Pancreas (tissue), 10 donors: Measurements from ENCODE around the gene TYRP1. TPM values are rescaled to one million over a fixed set of nuclear protein-coding genes. Genes with fewer than 3 reads are reported as not detected.

Source experiments
- ATAC-seq, 4 donors: fragments of 200-7000 bp; cut with Tn5 transposase; one replicate each; pipeline versions ENCODE4 v1.8.0 to v1.9.1; 2020; ENCODE audit warnings: mild to moderate bottlenecking in 4 of 4, moderate library complexity in 4 of 4
- DNase-seq, 6 donors: peaks; one replicate each; pipeline ENCODE4 v3.0.0-alpha.2; 2020
- FAIRE-seq: peaks from 2 replicates; lab custom pipeline; 2012; peaks lifted over from hg19 to GRCh38; lab: Jason Lieb, UNC
- H3K27ac ChIP-seq, 4 donors: fragments of 200-600 bp; sonication (generic); 1 replicate in 3 of 4; 2 replicates in 1 of 4; pipeline versions ENCODE4 v1.5.0 to v1.8.0; 2020
- H3K27me3 ChIP-seq, 4 donors: fragments of 200-600 bp; one replicate each; pipeline ENCODE4 v1.8.0; 2021
- H3K36me3 ChIP-seq, 3 donors: fragments of 200-600 bp; sonication (generic) in 1 of 3; one replicate each; pipeline versions ENCODE4 v1.5.0 to v1.8.0; 2020 to 2021
- H3K4me1 ChIP-seq, 3 donors: fragments of 200-600 bp; one replicate each; pipeline ENCODE4 v1.8.0; 2021
- H3K4me3 ChIP-seq, 4 donors: fragments of 200-600 bp; sonication (generic) in 2 of 4; one replicate each; pipeline versions ENCODE4 v1.5.0 to v1.8.0; 2020 to 2021
- H3K9me3 ChIP-seq, 4 donors: fragments of 200-600 bp; one replicate each; pipeline ENCODE4 v1.8.0; 2021
- WGBS, 2 donors: extraction: QIAGEN DNeasy Blood & Tissue Kit; methylation state at CpG; one replicate each; pipeline ENCODE4 v1.1.7; 2013; 5-methylcytosine and 5-hydroxymethylcytosine counted together
- intact Hi-C, 3 donors: fragments of 100-400 bp; cut with DNase I; formaldehyde crosslinking; loops; one replicate each; pipeline versions ENCODE4 v1.11.1 to v1.14.2; 2022
- polyA plus RNA-seq, 2 donors: library from polyadenylated mRNA; stranded (reverse); fragments of 200-250 nt; gene quantifications; one replicate each; pipeline ENCODE4 v1.2.3, GENCODE V29; 2013
- total RNA-seq, 6 donors: library from RNA; stranded (reverse); fragmentation: NEBNext Ultra II Directional in 4 of 6; extraction: Animal tissue kit (Norgen Biotek cat#: 25700) in 4 of 6; gene quantifications; one replicate each; pipeline versions ENCODE4 v1.2.1 to v1.2.4, GENCODE V29; 2021 to 2023
- TF ChIP-seq, protein P1 (sequence below), 4 donors: fragments of 200-600 bp; sonication (generic) in 3 of 4; IDR thresholded peaks; one replicate each; pipeline versions ENCODE4 v1.5.0 to v1.8.0; 2021; ENCODE audit warnings: antibody characterized with exemption in 4 of 4
- donor health status: healthy with polysubstance abuse.
- donor health status: DM: no; HTN: no; CAD: no; lungs with moderate emphysema.
- donor health status: DM: no; HTN: no; CAD: no.
- donor health status: control.
- donor health status: control.
- donor health status: Bipolar disorder and iron deficiency.
- donor health status: DM: yes; HTN: yes; CAD: no.
- donor health status: DM: no; HTN: no; CAD: no.
- donor health status: DM: no; HTN: no; CAD: no.
- donor health status: DM: yes; HTN: yes; CAD: no.

The TYRP1 gene
- total and polyA plus RNA-seq, 8 donors: 0.14 to 0.23 TPM; not detected in 6

- TF ChIP-seq, protein P1, sequence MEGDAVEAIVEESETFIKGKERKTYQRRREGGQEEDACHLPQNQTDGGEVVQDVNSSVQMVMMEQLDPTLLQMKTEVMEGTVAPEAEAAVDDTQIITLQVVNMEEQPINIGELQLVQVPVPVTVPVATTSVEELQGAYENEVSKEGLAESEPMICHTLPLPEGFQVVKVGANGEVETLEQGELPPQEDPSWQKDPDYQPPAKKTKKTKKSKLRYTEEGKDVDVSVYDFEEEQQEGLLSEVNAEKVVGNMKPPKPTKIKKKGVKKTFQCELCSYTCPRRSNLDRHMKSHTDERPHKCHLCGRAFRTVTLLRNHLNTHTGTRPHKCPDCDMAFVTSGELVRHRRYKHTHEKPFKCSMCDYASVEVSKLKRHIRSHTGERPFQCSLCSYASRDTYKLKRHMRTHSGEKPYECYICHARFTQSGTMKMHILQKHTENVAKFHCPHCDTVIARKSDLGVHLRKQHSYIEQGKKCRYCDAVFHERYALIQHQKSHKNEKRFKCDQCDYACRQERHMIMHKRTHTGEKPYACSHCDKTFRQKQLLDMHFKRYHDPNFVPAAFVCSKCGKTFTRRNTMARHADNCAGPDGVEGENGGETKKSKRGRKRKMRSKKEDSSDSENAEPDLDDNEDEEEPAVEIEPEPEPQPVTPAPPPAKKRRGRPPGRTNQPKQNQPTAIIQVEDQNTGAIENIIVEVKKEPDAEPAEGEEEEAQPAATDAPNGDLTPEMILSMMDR (IDR thresholded peaks at IDR 0.05): no peak
Measured at GRCh38 chr9:12720551-12720950, 27.4 kb downstream of the TYRP1 start.

GRCh38 chr9:12722131-12722530 is 28.9 kb downstream of the TYRP1 start:
- 43 to 61% methylated on average over 2 of the region's 2 CpGs for WGBS, 2 donors
- intact Hi-C loops: loop anchor here in 2 of 3 donors (5.0 to 10.0 kb wide), 3 partner anchors 163 to 363 kb away; no protein-coding TSS in a partner anchor
- FAIRE-seq: no peak

More at GRCh38 chr9:12720551-12720950, 27.4 kb downstream of the TYRP1 start:
- H3K36me3 ChIP-seq: no peaks in the 10 kb centered on the region
- peaks cover 0 to 4% (median 0%) of the 10 kb centered on the region in 4 donors for H3K27me3 ChIP-seq
- ATAC-seq (no peak), DNase-seq (no peak), FAIRE-seq (no peak)
- H3K4me1 ChIP-seq: no peaks in the 10 kb centered on the region
- H3K9me3 ChIP-seq: no peaks in the 10 kb centered on the region
- intact Hi-C loops: loop anchor here in 2 of 3 donors (5.0 to 10.0 kb wide), 3 partner anchors 164 to 364 kb away; no protein-coding TSS in a partner anchor
- H3K27ac ChIP-seq: no peak overlapping the region
- no peak overlapping the region for H3K4me3 ChIP-seq
- 37 to 40% methylated on average over 3 of the region's 3 CpGs for WGBS, 2 donors

DNA sequence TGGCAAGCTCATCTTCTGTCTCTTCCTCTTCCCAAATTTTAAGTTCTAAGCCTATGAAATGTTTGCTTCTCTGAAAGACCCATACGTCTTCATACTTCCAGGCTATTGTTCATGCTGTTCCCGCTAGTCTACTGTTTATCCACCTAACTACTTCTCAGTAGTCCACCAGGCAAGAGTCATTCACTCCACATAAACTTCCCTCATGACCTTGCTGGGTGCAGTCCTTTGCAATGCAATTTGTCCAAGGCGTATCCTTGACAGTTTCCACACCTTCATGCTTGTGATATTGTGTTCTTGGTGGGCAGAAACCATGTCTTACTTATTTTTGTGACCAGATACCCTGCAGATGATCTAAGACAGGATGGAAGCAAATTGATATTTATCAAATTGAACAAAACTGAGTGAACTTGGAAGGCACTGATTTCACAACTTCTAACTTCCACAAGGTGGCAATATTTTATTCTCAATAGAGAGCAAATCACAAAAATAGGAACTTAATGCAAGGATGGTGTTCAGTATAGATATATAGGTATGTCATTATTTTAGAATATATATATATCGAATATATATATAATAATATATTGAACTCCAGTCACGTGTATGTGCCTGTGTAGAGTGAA is 30.3 kb downstream of the TYRP1 start:
- no peaks in the 10 kb centered on the region for H3K36me3 ChIP-seq
- FAIRE-seq (peak; percentile 65), ATAC-seq (peak in 3 of 4 donors; percentile 40 to 62 (median 51)), DNase-seq (no peak)
- TF ChIP-seq, protein P1 (IDR thresholded peaks at IDR 0.05): peak in 2 of 4 donors; percentile 28 to 40
- intact Hi-C loops: loop anchor here in 2 of 3 donors (5.0 to 10.0 kb wide), 3 partner anchors 161 to 361 kb away; no protein-coding TSS in a partner anchor
- H3K4me1 ChIP-seq: no peaks in the 10 kb centered on the region
- WGBS, 2 donors: 23 to 32% methylated on average over 5 of the region's 5 CpGs
- H3K4me3 ChIP-seq: no peak overlapping the region
- no peaks in the 10 kb centered on the region for H3K9me3 ChIP-seq
- peaks cover 0 to 4% (median 0%) of the 10 kb centered on the region in 4 donors for H3K27me3 ChIP-seq
- no peak overlapping the region for H3K27ac ChIP-seq

More at GRCh38 chr9:12722131-12722530, 28.9 kb downstream of the TYRP1 start:
- H3K27ac ChIP-seq: no peak overlapping the region
- no peaks in the 10 kb centered on the region for H3K9me3 ChIP-seq
- ATAC-seq (no peak), DNase-seq (no peak)
- no peak overlapping the region for H3K4me3 ChIP-seq
- no peaks in the 10 kb centered on the region for H3K4me1 ChIP-seq
- H3K27me3 ChIP-seq: peaks cover 0 to 4% (median 0%) of the 10 kb centered on the region in 4 donors
- TF ChIP-seq, protein P1 (IDR thresholded peaks at IDR 0.05): no peak
- no peaks in the 10 kb centered on the region for H3K36me3 ChIP-seq

GRCh38 chr9:12726795-12727194 is 33.6 kb downstream of the TYRP1 start:
- intact Hi-C loops: loop anchor here in 2 of 3 donors (10.0 kb wide), 2 partner anchors 158 to 358 kb away; no protein-coding TSS in a partner anchor
- no peak overlapping the region for H3K27ac ChIP-seq
- FAIRE-seq (no peak), ATAC-seq (no peak), DNase-seq (no peak)
- H3K4me1 ChIP-seq: no peaks in the 10 kb centered on the region
- H3K9me3 ChIP-seq: no peaks in the 10 kb centered on the region
- H3K27me3 ChIP-seq: no peaks in the 10 kb centered on the region
- WGBS, 2 donors: 83 to 95% methylated on average over 2 of the region's 2 CpGs
- H3K36me3 ChIP-seq: no peaks in the 10 kb centered on the region
- H3K4me3 ChIP-seq: no peak overlapping the region
- TF ChIP-seq, protein P1 (IDR thresholded peaks at IDR 0.05): no peak

DNA sequence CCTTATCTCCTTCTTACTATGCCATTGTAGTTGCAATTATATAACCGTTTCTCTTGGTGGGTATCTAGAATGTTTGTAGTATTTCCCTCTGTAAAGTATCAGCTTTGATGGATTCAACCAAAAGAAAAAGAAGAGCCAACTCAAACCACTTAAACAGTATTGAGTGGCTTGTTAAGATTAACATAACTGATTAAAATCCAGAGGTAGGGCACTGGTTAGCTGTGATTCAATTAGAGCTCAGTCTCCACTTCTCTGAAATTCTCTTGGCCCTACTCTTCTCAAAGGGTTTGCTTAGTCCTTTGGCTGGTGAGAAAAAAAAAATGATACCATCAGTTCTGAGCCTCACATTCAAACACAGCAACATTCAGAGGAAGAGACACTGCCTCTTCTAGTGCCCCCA is 37.0 kb downstream of the TYRP1 start:
- TF ChIP-seq, protein P1 (IDR thresholded peaks at IDR 0.05): no peak
- no peak for FAIRE-seq
- Histone ChIP-seq H3K27me3 (no peaks in the 10 kb centered on the region), H3K36me3 (no peaks in the 10 kb centered on the region), H3K27ac (no peak overlapping the region), H3K4me1 (no peaks in the 10 kb centered on the region), H3K9me3 (no peaks in the 10 kb centered on the region), H3K4me3 (no peak overlapping the region)
- ATAC-seq: no peak
- DNase-seq: no peak
- 73 to 74% methylated on average over 1 of the region's 1 CpG for WGBS, 2 donors
- intact Hi-C loops: no loop called here
